ENCODE data around the gene MPP2. TPM values are rescaled to one million over a fixed set of nuclear protein-coding genes. Genes with fewer than 3 reads are reported as not detected.

MPP2 gene
- 1 to 10 TPM; 2.3 to 2.7 (median 2.5) TPM for total RNA-seq

DNA sequence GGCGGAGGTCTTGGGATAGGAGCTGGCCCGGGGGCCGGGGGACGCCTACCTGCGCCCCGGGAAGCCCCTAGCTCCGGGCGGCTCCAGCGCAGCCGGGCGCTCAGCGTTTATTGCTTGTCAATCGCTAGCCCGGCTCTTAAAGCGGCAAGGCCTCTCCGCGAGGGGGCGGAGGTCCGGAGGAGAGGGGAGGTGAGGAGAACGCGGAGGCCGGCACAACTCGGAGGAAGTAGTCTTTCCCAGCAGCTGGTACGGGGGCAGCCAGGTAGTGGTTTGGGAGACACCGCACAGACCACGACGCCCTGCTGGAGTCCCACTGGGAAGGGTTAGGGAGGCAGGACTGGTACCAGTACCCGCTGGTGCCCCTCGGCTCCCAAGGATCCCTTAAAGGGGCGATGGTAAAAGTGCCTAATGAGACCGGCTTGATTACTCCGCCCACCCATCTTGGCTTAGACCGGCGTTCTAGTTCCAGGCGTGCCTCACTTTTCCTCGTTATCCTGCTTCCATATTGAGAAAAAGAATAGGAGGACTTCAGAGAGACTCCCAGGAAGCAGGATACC, at the start of gene MPP2:
Gene MPP2, minus strand, starts transcription at position 112 of the 557 bp plus-strand sequence. CDS start 3,076 bp downstream, outside the sequence.
- peak within 1 kb of the TSS; percentile 64 for H3K27ac ChIP-seq
- DNase-seq (ENCODE audit: low spot score in 2 of 2): peak; percentile 85 to 86
- H3K4me1 ChIP-seq: peaks cover 29% of the 10 kb centered on the region
- TF ChIP-seq POLR2A (IDR thresholded peaks at IDR 0.05) (peak in 1 of 2 donors; percentile 22), POLR2AphosphoS5 (IDR thresholded peaks at IDR 0.05) (no peak)
- TF ChIP-seq, protein P1, sequence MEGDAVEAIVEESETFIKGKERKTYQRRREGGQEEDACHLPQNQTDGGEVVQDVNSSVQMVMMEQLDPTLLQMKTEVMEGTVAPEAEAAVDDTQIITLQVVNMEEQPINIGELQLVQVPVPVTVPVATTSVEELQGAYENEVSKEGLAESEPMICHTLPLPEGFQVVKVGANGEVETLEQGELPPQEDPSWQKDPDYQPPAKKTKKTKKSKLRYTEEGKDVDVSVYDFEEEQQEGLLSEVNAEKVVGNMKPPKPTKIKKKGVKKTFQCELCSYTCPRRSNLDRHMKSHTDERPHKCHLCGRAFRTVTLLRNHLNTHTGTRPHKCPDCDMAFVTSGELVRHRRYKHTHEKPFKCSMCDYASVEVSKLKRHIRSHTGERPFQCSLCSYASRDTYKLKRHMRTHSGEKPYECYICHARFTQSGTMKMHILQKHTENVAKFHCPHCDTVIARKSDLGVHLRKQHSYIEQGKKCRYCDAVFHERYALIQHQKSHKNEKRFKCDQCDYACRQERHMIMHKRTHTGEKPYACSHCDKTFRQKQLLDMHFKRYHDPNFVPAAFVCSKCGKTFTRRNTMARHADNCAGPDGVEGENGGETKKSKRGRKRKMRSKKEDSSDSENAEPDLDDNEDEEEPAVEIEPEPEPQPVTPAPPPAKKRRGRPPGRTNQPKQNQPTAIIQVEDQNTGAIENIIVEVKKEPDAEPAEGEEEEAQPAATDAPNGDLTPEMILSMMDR (IDR thresholded peaks at IDR 0.05): peak in 1 of 2 donors; percentile 17
- no peaks in the 10 kb centered on the region for H3K36me3 ChIP-seq
- no peaks in the 10 kb centered on the region for H3K9me3 ChIP-seq
- WGBS: 1% methylated on average over 28 of the region's 36 CpGs
- H3K27me3 ChIP-seq: peaks cover 27% of the 10 kb centered on the region
- H3K4me3 ChIP-seq: peak within 1 kb of the TSS; percentile 59

GRCh38 chr17:43956222-43956621, 48.9 kb upstream of the MPP2 start:
- TF ChIP-seq EP300 (IDR thresholded peaks at IDR 0.05) (no peak), POLR2AphosphoS5 (IDR thresholded peaks at IDR 0.05) (no peak), POLR2A (IDR thresholded peaks at IDR 0.05) (no peak)
- TF ChIP-seq, protein P1 (IDR thresholded peaks at IDR 0.05): no peak
- WGBS: 96% methylated on average over 7 of the region's 8 CpGs
- DNase-seq (ENCODE audit: low spot score in 2 of 2): no peak
- no peaks in the 10 kb centered on the region for H3K36me3 ChIP-seq
- H3K9me3 ChIP-seq: no peaks in the 10 kb centered on the region
- no peak overlapping the region for H3K27ac ChIP-seq
- peaks cover 11% of the 10 kb centered on the region for H3K4me1 ChIP-seq
- H3K4me3 ChIP-seq: no peak overlapping the region
- H3K27me3 ChIP-seq: peaks cover 37% of the 10 kb centered on the region

DNA sequence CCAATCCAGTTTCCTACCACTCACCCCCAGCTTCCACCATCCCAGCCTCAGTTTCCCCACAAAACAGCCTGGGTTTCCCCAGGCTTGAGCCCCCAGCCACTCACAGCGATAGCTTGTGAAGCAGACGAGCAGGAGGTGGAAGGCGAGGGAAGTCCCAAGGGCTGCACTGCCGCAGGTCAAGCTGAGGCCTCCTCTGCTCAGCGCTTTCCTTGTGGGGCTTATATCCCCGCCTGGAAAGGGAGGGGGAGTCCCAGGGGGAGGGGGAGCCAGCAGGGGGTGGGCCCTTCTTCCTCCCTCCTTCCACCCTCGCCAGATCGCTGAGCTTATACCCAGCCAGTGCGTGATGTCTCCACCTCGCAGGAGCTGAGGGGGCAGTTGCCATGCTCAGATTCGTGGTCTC, 46.4 kb upstream of the MPP2 start, which contains the start of gene PYY:
Gene PYY, minus strand, starts transcription at position 195 of the 400 bp plus-strand sequence. CDS start 457 bp downstream, outside the sequence.
- Histone ChIP-seq H3K4me3 (no peak within 1 kb of the TSS), H3K27ac (no peak within 1 kb of the TSS), H3K36me3 (no peaks in the 10 kb centered on the region), H3K4me1 (peaks cover 11% of the 10 kb centered on the region), H3K9me3 (no peaks in the 10 kb centered on the region), H3K27me3 (peaks cover 58% of the 10 kb centered on the region)
- DNase-seq (ENCODE audit: low spot score in 2 of 2): no peak
- WGBS: 55% methylated on average over 6 of the region's 11 CpGs
- TF ChIP-seq POLR2A (IDR thresholded peaks at IDR 0.05) (no peak), POLR2AphosphoS5 (IDR thresholded peaks at IDR 0.05) (no peak), EP300 (IDR thresholded peaks at IDR 0.05) (no peak)
- TF ChIP-seq, protein P1 (IDR thresholded peaks at IDR 0.05): no peak

GRCh38 chr17:43952724-43953666, 45.7 kb upstream of the MPP2 start:
- no peak for DNase-seq (ENCODE audit: low spot score in 2 of 2)
- Histone ChIP-seq H3K4me3 (no peak overlapping the region), H3K4me1 (peaks cover 11% of the 10 kb centered on the region), H3K9me3 (no peaks in the 10 kb centered on the region), H3K36me3 (no peaks in the 10 kb centered on the region), H3K27ac (no peak overlapping the region), H3K27me3 (peaks cover 59% of the 10 kb centered on the region)
- 4% methylated on average over 42 of the region's 82 CpGs for WGBS
- TF ChIP-seq EP300 (IDR thresholded peaks at IDR 0.05) (no peak), POLR2A (IDR thresholded peaks at IDR 0.05) (no peak), POLR2AphosphoS5 (IDR thresholded peaks at IDR 0.05) (no peak)
- TF ChIP-seq, protein P1 (IDR thresholded peaks at IDR 0.05): no peak

DNA sequence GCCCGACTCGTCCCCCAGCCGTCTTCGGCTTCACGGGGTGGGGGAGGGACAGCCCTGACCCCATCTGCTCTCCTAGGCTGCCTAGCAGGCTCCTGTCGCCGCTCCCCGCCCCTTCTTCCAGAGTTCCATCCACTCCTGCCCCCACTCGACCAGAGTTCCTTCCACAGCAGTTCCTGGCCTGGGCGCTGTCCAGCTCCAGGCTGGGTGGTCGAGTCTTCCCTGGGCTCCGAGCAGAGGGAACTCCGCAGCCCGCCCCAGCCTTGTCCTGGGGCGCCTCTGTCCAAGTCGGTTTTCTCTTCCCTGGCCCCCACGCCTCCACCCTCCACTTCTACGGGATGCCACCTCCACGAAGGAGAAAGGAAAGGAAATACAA, 45.0 kb upstream of the MPP2 start:
- Histone ChIP-seq H3K4me1 (peaks cover 11% of the 10 kb centered on the region), H3K9me3 (no peaks in the 10 kb centered on the region), H3K36me3 (no peaks in the 10 kb centered on the region), H3K27me3 (peaks cover 62% of the 10 kb centered on the region), H3K27ac (no peak overlapping the region), H3K4me3 (no peak overlapping the region)
- WGBS: 13% methylated on average over 16 of the region's 19 CpGs
- no peak for DNase-seq (ENCODE audit: low spot score in 2 of 2)
- no peak for TF ChIP-seq POLR2AphosphoS5 (IDR thresholded peaks at IDR 0.05)
- TF ChIP-seq POLR2A (IDR thresholded peaks at IDR 0.05): no peak
- TF ChIP-seq EP300 (IDR thresholded peaks at IDR 0.05): no peak
- TF ChIP-seq, protein P1 (IDR thresholded peaks at IDR 0.05): no peak
